SK-N-SH (cell line): ENCODE results near the gene PLB1.

ENCODE experiments used
- CHD2 ChIP-seq: fragments of 150-350 bp; IDR thresholded peaks from 2 replicates; pipeline ENCODE4 v1.6.1; 2018; ENCODE audit warnings: low read length; ENCODE audit not compliant: partially characterized antibody
- CTCF ChIP-seq: fragments of 200-600 bp; sonication (generic); IDR thresholded peaks from 2 replicates; pipeline ENCODE4 v1.6.1; 2017; ENCODE audit warnings: antibody characterized with exemption, mild to moderate bottlenecking, moderate library complexity
- FOXM1 ChIP-seq: IDR thresholded peaks from 2 replicates; pipeline ENCODE4 v1.4.0; 2012; ENCODE audit warnings: low read depth, mild to moderate bottlenecking
- GABPA ChIP-seq: IDR thresholded peaks from 2 replicates; pipeline ENCODE4 v1.4.0; 2012; ENCODE audit warnings: low read depth, mild to moderate bottlenecking
- JUND ChIP-seq: IDR thresholded peaks from 2 replicates; pipeline ENCODE4 v1.4.0; 2012
- MEF2A ChIP-seq: IDR thresholded peaks from 2 replicates; pipeline ENCODE4 v1.4.0; 2012; ENCODE audit warnings: low read depth, borderline replicate concordance
- POLR2AphosphoS5 ChIP-seq: IDR thresholded peaks from 2 replicates; pipeline ENCODE4 v1.6.1; 2012; ENCODE audit warnings: low read depth, low read length
- RAD21 ChIP-seq: IDR thresholded peaks from 2 replicates; pipeline ENCODE4 v1.6.1; 2012; ENCODE audit warnings: mild to moderate bottlenecking, low read length
- SMC3 ChIP-seq: IDR thresholded peaks from 2 replicates; pipeline ENCODE4 v1.6.1; 2012; ENCODE audit warnings: low read depth, low read length, improper control_type of control experiment
- TAF1 ChIP-seq: IDR thresholded peaks from 2 replicates; pipeline ENCODE4 v1.6.1; 2012; ENCODE audit warnings: low read depth, mild to moderate bottlenecking, low read length, moderate library complexity, borderline replicate concordance
- TCF12 ChIP-seq: IDR thresholded peaks from 2 replicates; pipeline ENCODE4 v1.4.0; 2012
- TEAD4 ChIP-seq: IDR thresholded peaks from 2 replicates; pipeline ENCODE4 v1.4.0; 2012; ENCODE audit warnings: mild to moderate bottlenecking, borderline replicate concordance; ENCODE audit not compliant: insufficient read depth
- TF ChIP-seq, protein P1 (sequence below): IDR thresholded peaks from 2 replicates; pipeline ENCODE4; 2012

GRCh38 chr2:28639092-28639691 lies 143.3 kb downstream of the PLB1 start:
- no peak for TF ChIP-seq TCF12
- no peak for TF ChIP-seq TEAD4
- no peak for TF ChIP-seq CHD2
- TF ChIP-seq JUND = no peak
- TF ChIP-seq SMC3 = no peak
- TF ChIP-seq FOXM1 = no peak
- TF ChIP-seq CTCF = no peak
- TF ChIP-seq POLR2AphosphoS5 = no peak
- TF ChIP-seq, protein P1, sequence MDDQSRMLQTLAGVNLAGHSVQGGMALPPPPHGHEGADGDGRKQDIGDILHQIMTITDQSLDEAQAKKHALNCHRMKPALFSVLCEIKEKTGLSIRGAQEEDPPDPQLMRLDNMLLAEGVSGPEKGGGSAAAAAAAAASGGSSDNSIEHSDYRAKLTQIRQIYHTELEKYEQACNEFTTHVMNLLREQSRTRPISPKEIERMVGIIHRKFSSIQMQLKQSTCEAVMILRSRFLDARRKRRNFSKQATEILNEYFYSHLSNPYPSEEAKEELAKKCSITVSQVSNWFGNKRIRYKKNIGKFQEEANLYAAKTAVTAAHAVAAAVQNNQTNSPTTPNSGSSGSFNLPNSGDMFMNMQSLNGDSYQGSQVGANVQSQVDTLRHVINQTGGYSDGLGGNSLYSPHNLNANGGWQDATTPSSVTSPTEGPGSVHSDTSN = no peak
- TF ChIP-seq RAD21 = no peak
- no peak for TF ChIP-seq TAF1
- TF ChIP-seq MEF2A = no peak
- TF ChIP-seq GABPA = no peak
